HPDE6-E6E7 (cell line): ENCODE measurements around the gene IL23A.
A peak's percentile ranks its signal among the peaks of the same experiment; 100 is the strongest.
"Not testable (repeated sequence)": the region's sequence is repeated elsewhere in the genome, so short reads cannot be mapped to it uniquely, and the experiment has no call there.

Source experiments
- DNase-seq: peaks from one replicate; pipeline ENCODE4 v3.0.0; 2011; ENCODE audit warnings: missing footprints; ENCODE audit errors: extremely low spot score

Gene IL23A

DNA sequence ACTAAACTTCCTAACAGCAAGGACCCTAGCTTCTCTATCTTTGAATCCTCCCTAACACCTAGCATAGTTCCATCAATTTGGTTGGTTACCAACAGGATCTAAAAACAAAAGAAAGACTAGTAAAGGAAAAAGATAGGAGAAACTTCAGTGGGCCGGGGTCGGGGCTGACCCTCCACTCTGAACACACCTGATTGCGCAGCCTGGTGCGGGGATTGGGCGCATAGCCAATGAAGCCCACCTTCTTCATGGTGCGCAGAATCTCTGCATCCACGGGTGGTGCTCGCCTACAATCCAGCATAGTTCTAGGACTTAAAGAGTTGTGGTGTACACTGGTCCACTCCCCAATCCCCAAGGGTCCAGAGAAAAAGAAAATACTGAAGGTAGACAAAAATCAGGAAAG, 12.6 kb upstream of the IL23A start:
- no peak for DNase-seq

- no peak for DNase-seq
These were observed 12.2 kb upstream of the IL23A start for GRCh38 chr12:56326533-56326932.

GRCh38 chr12:56330936-56331490, 7.7 kb upstream of the IL23A start:
- DNase-seq, result no peak

GRCh38 chr12:56332512-56333196, 6.0 kb upstream of the IL23A start:
- DNase-seq, result no peak

DNA sequence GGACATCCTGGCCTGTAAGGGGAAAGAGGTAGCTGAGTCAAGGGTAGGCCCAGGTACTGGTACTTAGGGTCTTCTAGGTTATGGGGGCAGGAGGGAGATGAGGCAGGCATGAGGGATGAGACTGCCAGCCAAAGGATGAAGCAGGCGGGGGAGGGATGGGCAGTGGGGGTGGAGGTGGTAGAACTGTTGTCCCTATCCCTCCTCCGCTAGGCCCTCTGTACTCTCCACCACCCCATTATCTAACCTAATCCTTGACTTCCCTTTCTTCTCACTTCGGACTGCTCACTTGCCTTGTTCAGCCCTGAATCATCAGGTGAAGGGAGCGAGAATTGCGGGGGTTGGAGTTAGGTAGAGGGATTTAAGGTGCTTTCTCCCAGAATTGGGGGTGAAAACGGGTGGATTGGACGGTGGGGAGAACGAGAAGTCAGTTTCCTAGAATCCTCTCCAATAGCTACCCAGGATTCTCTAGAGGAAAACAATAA, 5.4 kb upstream of the IL23A start:
- DNase-seq, result peak; percentile 23

DNA sequence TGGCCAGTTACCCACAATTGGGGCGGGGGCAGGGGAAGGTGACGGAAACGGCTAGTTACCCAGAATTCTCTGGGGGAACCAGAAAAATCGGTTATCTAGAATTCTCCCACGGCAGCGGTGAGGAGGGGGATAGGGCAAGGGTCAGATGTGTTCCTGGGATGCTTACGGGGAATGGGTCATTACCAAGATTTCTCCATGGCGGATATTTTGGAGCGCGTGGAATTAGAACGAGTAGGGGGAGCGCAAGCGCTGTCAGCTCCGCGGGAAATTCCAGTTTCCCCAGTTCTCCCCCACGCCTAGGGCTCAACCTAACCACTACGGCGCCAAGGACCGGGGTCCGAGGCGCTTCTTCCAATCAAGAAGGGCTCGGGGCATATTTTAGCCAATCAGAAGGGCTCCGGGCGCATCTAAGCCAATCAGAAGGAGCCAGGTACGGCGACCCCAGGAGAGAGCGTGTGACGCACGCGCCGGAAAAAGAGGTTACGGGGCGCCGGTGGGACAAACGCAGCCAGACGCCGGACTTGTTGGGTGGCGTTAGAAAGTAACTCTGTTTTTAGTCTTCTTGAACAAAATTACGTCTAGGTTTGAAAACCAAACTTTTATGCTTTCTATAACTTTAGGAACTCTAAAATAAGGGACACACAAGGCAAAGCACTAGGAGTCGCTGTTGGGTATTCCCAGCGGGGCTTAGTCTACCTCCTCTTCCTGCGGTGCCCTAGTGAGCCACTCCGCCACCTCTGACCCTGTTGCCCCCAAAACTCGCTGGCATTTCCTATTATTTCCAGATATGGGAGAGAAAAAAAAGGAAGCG, 4.8 kb upstream of the IL23A start, which contains the start of gene PAN2:
TSS of gene PAN2 (minus strand) at position 322 of the 811 bp plus-strand sequence. CDS start 906 bp downstream, outside the sequence.
- DNase-seq, result peak; percentile 98

DNA sequence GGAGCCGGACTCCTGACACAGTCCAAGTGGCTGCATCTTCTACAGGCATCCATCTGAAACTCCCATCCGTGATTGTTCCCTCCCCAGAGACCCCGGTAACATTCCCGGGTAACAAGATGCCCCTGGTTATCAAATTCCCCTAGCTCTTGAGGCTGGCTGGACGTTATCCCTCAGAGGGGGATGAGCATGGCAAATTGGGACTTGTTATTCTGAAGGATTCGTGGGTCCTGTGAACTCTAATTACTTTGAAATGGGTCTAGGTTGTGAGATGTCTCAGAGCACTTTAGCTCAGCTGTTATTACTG, 4.2 kb upstream of the IL23A start:
- DNase-seq, result no peak

DNA sequence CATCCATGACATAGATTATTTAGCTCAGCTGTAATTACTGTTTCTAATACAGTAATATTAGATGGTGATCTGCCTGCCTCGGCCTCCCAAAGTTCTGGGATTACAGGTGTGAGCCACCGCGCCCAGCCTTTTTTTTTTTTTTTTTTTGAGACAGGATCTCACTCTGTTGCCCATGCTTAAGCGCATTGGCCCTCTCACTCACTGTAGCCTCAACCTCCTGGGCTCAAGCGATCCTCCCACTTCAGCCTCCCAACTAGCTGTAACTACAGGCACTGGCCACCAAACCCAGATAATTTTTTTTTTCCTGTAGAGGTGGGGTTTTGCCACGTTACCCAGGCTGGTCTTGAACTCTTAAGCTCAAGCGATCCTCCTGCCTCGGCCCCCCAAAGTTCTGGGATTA, 3.2 kb upstream of the IL23A start:
- DNase-seq, result not testable (repeated sequence)

DNA sequence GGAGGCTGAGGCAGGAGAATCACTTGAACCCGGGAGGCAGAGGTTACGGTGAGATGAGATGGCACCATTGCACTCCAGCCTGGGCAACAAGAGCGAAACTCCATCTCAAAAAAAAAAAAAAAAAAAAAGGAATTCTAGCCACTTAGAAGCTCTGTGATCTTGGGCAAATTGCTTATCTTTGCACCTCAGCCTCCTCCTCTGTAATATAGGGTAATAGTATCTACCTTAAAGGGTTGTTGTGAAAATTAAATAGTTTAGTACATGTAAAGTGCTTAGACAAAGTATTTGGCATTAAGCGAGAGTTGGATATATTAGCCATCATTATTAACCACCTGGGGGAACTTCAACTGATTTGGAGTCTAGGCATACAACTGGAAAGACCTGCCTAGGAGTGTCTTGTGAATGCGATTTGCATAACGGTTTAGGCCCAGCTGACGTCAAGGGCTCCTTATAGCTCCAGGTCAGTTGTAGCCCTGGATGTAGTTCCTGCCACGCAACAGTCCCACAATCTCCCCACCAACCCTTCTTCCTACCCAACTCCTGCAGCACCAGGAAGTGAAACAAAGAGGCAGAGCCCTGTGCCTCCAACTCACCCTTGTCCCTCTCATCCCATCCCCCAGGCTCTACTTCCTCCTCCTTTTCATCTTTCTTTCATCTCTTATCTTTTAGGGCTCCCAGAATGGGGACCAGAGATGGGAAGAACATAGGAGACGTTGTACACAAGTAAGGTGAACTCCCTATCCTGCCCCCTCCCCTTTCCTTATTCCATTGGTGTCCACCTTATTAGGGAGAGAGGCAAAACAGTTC, 2.1 kb upstream of the IL23A start:
- DNase-seq, result no peak

DNA sequence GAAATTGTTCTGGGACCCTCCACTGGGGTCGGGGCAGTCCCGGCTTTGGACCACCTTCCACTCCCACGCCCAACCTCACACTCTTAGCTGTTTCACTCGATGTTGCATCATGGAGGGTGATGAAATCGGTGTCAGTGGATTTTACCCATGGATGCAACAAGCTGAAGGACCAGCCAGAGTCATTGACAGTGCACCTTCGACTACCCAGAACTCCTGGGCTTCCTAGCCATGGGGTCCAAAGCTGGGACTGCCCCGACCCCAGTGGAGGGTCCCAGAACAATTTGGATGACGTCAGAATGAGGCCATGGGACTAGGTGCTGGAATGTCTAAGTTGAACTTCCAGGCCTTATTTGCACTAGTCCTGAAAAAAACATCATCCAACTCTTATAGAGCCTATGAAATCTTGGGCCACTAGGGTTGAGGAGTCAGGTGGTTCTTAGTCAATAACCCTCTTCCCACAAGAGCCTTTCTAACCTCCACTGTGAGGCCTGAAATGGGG, 882 bp upstream of the IL23A start:
- DNase-seq, result no peak

DNA sequence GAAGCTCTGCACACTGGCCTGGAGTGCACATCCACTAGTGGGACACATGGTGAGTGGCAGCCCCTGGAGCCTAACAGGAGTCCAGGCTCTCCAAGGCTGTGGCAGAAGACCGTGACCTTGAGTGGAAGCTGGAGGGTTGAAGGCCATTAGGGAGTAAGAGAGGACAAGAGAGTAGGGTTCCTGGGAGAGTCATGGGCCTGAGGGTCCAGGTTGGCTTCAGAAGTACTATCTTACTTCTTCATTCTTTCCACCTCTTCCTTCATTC, 406 bp downstream of the IL23A start:
- no peak for DNase-seq

- DNase-seq, result no peak
These were observed 2.9 kb downstream of the IL23A start for GRCh38 chr12:56341616-56342015.

DNA sequence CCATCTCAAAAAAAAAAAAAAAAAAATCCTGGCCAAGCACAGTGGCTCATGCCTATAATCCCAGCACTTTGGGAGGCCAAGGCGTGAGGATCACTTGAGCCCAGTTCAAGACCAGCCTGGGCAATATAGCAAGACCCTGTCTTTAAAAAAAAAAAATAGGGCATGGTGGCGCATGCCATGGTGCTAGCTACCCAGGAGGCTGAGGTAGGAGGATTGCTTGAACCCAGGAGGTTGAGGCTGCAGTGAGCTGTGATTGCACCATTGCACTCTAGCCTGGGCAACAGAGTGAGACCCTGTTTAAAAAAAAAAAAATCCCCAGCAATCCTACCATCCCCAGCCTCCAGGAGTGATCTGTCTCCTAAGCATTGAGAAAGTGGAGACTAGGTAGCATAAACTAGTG, 3.6 kb downstream of the IL23A start:
- DNase-seq, result not testable (repeated sequence)

DNA sequence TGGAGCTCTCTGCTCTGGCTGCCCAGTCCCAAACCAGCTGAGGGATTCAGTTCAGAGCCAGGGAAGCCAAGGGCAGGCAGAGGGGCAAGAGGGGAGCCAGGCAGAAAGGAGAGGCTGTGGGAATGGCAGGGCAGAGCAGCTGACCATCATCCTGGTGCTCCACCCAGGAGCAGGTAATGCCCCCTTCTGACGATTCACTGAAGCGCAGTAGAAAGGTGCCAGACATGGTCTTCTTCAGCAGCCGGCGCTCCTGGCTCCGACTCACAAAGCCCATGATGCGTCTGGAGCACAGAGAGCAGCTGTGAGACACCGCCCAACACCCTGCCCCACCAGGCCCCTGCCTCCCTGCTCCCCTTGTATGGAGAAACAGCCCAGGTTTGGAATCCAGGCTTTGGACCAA, 8.0 kb downstream of the IL23A start:
- DNase-seq, result no peak

DNA sequence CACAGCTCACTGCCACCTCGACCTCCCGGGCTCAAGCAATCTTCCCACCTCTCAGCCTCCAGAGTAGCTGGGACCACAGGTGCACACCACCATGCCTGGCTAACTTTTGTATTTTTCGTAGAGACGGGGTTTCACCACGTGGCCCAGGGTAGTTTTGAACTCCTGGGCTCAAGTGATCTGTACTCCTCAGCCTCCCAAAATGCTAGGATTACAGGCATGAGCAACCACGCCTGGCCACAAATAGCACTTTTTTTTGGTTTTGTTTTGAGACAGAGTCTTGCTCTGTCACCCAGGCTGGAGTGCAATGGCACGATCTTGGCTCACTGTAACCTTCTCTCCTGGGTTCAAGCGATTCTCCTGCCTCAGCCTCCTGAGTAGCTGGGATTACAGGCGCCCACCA, 8.6 kb downstream of the IL23A start:
- not testable (repeated sequence) for DNase-seq

GRCh38 chr12:56348776-56349175, 10.1 kb downstream of the IL23A start:
- no peak for DNase-seq

DNA sequence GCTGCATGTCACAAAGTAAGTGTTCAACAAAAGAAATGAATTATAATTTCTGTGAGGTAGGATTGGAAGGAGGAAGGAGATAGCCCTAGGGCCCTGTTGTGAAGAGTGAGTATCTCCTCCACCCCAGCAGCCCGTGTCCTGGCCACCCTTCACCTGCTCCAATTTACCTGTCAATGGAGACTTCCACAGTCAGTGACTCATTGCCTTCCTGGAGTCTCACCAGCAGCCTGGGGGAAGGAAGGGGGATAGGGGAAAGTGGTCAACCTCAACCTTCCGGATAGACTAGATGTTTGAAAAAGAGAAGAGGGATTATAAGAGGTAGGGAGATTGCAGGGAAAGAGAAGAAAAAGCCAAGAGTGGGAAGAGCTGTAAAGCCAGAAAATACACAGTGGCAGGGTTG, 12.0 kb downstream of the IL23A start:
- DNase-seq, result no peak

- no peak for DNase-seq
These were observed 12.6 kb downstream of the IL23A start for GRCh38 chr12:56351325-56351724.

GRCh38 chr12:56358836-56359532, 20.3 kb downstream of the IL23A start:
- DNase-seq, result no peak

DNA sequence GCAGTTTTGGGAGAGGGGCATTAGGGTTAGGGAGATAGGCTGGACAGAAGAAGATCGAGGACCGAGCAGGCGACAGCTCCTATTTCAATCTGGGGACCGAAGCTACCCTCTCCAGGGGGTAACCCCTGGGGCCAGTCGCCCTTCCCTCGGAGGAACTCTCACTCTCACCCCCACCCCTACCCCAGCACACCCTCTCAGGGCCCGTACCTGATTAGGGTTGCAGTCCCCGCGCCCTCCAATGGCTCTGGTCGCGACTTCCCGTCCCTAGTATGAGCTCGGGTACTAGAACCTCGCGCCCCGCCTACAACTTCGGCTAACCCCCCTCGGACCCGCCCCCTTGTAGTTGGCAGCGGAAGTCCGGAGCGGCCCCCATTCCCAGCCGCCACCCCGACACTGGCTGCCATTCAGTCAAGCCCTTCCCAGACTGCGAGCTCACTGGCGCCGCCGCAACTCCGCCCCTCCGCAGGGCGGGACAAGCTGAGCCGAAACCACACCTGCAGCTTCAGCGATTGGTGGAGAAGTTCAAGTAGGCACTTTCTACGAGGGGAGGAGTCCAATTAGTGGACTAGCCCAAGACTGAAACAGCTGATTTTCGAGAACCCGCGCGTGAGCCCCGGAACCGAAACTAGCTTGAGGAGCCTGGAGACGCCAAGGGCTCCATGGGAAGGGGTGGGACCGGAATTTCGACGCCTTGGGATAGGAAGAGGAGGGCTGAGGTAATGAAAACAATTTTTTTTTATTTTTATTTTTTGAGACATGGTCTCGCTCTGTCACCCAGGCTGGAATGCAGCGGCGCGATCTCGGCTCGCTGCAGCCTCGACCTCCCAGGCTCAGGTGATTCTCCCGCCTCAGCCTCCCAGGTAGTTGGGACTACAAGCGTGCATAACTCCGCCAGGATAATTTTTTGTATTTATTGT, 21.4 kb downstream of the IL23A start, which contains the start of gene STAT2:
TSS of gene STAT2 (minus strand) at position 257 of the 917 bp plus-strand sequence. CDS start 3,536 bp downstream, outside the sequence.
- peak; percentile 96 for DNase-seq
